Measurements from ENCODE around the gene TUBGCP5.

Gene TUBGCP5

DNA sequence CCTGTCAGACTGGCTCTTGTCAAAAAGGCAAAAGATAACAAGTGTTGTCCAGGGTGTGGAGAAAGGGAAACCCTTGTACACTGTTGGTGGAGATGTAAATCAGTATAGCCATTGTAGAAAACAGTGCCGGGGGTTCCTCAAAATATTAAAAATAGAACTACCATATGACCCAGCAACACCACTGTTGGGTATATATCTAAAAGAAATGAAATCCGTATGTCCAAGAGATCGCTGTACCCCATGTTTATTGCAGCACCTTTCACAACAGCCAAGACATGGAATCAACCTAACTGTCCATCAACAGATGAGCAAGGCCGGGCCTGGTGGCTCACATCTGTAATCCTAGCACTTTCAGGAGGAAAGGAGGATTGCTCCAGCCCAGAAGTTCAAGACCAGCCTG, 65.4 kb downstream of the TUBGCP5 start:
- no peak for DNase-seq

DNA sequence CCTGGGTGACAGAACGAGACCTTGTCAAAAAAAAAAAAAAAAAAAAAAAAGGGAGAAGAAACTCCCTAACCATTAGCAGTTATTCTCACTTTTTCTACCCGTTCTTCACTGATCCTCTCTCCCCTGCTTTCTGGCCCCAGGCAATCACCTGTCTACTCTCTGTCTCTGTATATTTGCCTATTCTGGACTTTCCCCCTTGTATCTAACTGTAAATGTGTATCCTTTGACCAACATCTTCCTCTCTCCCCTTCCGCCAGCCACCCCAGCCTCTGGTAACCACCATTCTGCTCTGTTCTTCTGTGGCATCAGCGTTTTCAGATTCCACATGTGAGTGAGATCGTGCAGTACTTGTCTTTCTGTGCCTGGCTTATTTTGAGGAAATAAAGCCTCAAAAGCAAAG, 66.1 kb downstream of the TUBGCP5 start:
- no peak for DNase-seq

DNA sequence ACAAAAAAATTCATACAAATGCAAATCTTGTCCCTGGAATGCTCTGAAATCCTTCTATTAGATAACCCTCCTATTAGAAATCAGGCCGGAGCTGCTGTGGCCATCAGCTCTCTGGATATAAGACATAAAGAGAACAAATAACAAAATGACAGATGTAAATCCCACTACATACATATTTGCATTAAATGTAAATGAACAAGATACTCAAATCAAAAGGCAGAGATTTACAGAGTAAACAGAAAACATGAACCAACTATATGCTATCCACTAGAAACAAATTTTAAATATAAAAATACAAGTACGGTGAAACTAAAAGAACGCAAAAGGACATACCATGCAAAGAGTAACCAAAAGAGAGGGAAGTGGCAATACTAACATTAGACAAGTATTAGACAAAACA, 69.9 kb downstream of the TUBGCP5 start:
- DNase-seq = no peak

DNA sequence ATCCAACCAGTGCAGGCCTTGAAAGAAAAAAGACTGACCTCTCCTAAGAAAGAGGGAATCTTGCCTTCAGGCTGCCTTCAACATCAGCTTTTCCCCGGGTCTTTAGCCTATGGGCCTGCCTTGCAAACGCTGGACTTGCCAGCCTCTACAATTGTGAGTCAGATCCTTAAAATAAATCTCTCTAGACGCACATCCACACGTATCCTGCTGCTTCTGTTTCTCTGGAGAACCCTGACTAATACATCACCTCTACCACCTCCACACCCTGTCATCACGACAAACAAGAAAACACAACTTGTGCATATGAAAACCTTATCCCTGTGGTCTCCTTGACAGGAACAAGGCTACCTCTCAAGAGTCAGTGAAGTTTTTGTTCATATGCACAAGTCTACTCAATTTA, 71.0 kb downstream of the TUBGCP5 start:
- DNase-seq = no peak

GRCh38 chr15:22967084-22967770, 72.1 kb downstream of the TUBGCP5 start:
- no peak for DNase-seq

DNA sequence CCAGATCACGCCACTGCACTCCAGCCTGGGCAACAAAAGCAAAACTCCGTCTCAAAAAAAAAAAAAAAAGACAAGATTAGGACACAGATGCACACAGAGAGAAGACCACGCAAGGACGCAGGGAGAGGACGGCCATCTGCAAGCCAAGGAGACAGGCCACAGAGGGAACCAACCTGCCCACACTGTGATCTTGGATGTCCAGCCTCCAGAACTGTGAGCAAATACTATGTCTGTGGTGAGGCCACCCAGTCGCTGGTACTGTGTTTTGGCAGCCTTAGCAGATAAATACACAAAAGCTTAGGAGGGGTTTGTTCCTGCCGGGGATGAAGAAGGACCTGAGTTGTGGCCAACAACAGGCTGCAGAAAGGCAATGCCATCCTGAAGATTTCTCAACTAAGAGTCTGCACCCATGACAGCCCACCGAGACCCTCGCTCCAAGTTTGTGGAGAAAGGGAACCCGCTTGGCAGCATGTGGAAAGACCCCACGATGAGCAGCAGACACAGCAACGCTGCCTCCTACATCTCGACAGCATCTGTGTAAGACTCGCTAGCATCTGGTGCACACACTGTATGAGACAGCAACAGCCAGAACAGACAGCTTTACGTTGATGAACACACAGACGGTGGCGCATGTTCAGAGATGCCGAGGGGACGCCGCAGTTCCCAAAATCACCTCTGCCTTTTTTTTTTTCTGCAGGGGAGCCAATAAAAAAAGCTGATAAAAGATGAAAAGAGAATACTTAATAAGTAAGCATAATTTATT, 72.9 kb downstream of the TUBGCP5 start:
- DNase-seq = no peak

DNA sequence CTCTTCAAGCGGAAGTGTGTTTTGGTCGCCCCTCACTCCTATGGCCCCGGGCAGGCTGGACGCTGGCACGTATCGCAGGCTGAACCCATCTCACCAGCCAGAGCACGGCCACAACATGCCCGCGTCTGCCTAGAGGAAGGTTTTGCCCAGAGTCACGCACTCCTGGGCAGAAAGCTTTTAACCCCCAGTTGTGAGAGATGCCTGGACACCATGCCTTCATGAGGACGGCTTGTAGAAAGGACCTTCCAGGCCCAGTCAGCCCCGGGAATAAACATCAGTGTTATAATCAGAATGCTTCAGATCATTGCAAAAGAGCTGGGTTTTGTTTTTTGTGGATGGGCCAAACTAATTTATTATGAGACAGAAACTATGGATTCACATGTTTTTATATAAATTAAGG, 75.7 kb downstream of the TUBGCP5 start:
- DNase-seq = no peak

- no peak for DNase-seq
Measured at GRCh38 chr15:22962611-22963010, 76.8 kb downstream of the TUBGCP5 start.

DNA sequence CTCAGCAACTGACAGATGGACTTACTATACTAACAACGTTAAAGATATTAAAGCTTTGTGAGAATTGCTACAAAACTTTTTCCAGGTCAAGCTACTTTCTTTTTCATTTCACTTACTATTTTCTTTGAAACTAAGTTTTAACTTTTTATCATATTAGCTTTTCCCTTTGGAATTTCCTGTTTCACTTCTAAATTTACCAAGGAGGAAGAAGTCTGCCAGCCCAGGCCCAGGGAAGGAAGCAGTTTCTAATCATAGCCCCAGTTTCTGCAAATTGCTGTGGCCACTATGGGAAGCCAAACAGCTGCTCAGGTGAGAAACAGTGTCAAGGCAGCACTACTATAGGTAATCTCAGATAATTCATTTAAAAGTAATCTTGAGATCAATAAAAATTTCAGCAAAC, 77.6 kb downstream of the TUBGCP5 start:
- no peak for DNase-seq

DNA sequence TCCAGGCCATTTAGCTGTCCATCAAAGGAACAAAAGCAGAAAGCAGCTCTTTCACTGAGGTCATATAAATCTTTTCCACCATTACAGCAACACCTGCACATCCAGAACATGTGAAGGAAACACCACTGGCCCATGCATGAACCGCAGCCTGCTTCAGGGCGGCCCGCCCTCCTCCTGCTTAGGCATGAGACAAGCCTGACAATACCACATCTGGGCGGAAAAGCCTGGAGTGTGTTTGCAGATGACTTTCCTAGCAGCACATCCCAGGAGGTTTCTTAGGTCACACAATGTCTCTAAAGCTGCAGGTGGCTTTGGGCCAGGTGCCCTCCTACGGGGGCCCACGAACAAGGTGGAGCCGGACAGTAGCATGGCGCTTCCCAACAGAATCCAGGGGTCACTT, 78.8 kb downstream of the TUBGCP5 start:
- no peak for DNase-seq

GRCh38 chr15:22960126-22960525, 79.2 kb downstream of the TUBGCP5 start:
- no peak for DNase-seq

DNA sequence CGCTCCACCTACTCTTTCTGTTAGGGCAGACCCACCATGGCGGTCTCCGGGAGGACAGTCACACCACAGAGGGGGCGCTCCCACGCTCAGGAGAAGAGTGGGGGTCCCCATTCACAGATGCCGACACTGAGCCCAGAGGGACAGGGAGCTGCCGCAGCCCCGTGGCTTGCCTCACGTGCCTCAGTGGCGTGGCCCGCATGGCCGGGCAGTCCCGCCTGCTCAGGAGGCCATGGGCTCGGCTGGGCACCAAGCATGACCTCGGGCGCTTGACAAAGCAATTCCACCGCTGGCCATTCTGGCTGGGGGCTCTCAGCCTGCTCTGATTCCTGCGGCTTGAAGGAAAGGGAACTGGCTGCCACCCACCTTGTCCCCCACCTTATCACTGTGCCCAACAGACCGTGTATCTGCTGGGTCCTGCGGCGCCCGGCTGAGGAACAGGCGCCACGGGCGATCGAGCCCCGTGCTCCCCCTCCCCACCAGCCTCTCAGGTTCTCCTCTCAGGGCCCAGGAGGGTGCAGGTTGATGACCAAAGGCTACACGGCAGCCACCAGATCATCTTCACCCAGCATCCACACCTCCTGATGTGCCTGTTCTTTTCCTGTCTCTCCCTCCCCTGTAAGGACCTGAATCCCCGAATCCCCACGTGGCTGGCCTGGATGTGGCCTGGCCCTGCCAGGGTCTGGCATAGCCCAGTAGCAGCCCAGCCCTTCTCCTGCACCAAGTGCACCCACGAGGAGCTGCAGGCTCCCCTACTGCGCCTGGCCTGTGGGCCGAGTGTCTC, 79.9 kb downstream of the TUBGCP5 start:
- DNase-seq = no peak

- no peak for DNase-seq
Measured at GRCh38 chr15:22958487-22959280, 80.7 kb downstream of the TUBGCP5 start.

DNA sequence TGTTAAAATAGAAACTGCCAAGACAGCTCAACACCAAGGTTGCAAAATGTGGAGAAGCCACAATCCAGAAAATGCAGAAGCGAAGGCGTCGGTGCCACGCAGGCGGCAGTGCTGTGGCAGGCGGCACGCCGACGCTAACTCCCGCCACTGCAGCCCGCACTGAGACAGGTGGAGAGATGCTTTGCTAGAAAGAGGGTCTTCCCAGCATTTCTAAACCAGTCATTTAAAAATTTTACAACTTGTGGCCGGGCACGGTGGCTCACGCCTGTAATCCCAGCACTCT, 82.5 kb downstream of the TUBGCP5 start:
- no peak for DNase-seq

GRCh38 chr15:22956257-22956977, 83.0 kb downstream of the TUBGCP5 start:
- DNase-seq = no peak

- no peak for DNase-seq
Measured at GRCh38 chr15:22955544-22956119, 83.7 kb downstream of the TUBGCP5 start.

DNA sequence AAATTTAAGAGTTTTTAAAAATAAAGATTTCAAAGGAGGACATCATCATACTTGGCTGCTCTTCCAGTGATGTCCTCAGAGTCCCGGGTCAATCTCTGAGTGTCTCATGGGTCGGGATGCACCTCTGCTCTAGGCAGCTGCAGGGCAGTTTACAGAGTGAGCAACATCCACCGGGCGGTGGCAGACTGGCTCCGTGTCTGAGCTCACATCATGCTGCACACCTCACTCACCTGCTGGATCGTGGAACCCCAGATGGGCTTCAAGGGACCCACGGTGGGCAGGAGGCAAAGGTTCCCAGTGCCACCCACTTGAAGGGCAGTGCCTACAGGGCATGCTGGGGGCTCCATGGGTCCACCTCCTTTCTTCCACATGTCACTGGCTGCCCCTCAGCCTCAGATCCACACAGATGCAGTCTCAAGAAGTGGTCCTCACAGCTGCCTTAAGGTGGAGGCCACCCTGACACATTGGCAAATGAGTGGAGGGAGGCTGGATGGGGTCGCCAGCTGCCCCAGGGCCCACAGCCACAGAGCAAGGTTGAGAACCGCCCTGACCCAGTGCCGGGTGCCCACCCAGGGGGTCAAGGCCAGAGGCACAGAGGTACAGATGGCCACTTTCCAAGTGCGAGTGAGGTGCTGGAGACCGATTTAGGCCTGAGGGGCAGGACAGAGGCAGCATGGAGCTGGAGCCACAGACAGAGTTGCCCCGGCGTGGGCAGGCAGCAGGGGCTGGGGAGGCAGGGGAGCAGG, 84.4 kb downstream of the TUBGCP5 start:
- DNase-seq = no peak

- no peak for DNase-seq
Measured at GRCh38 chr15:22954326-22954725, 85.0 kb downstream of the TUBGCP5 start.

DNA sequence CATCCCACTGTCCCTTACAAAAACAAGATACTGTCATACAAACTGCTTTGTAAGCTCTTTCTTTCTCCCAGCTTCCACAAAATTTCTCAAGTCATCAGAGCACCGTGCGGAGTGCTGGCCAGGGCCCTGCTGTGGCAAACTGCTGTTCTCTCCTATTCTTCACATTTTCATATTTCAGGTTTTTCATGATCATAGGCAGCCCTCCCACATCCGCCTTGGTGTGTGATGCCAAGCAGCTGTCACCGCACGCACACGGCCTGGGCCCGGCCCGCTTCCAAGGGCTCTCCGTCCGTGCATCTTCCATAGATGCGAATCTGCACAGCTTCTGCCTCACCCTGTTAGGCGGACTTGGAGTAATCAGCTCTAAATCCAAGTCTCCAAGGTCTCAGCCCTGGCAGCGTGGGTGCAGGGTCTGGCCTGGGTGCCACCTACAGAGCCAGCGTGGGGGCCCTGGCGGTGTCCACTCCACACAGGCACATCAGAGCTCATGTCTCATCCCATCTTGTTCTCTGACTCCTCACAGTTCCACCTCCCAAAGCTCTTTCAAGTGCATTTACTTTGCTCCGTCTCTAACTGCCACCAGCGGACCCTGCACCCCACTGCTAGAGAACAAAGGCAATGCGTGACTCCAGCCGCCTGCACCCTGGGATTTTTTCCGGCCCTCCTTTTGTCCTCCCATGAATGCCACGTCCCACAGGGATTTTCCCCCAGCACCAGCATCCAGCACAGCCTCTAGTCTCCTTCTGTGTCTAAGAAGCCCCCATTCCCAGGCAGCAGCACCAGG, 86.4 kb downstream of the TUBGCP5 start:
- DNase-seq = no peak

Data from hematopoietic multipotent progenitor cell treated with erythropoietin and hydrocortisone succinate and interleukin-3 and kit ligand, for 6 days (in vitro differentiated cells).